HepG2 (cell line): ENCODE measurements around the gene TARS3. TPM values are rescaled to one million over a fixed set of nuclear protein-coding genes. Genes with fewer than 3 reads are reported as not detected.

Source experiments
- ATAC-seq: fragments of 200-7000 bp; cut with Tn5 transposase; 3 replicates; pipeline ENCODE4 v1.9.1; 2020; ENCODE audit warnings: mild to moderate bottlenecking, moderate library complexity
- Bru-seq: library from RNA; stranded (reverse); fragments of 400-500 nt; gene quantifications from one replicate; lab custom pipeline; 2021; lab: Mats Ljungman, UMichigan
- BruChase-seq, 2 experiments: library from RNA; stranded (reverse); fragments of 400-500 nt; gene quantifications; one replicate each; lab custom pipeline; 2021; lab: Mats Ljungman, UMichigan
- BruUV-seq: library from RNA; stranded (reverse); fragments of 400-500 nt; replicated peaks from 2 replicates; lab custom pipeline; 2021; lab: Mats Ljungman, UMichigan
- CTCF ChIA-PET: fragments of 300-600 bp; formaldehyde crosslinking; extraction: SDS; loops from one replicate; lab custom pipeline; 2021; ENCODE audit warnings: low total read pairs, inconsistent platforms, low intra/inter-chr PET ratio; lab: Yijun Ruan, JAX
- POLR2A ChIA-PET: fragments of 350-600 bp; sonication (Branson Sonifier 250); formaldehyde crosslinking; loops from one replicate; lab custom pipeline; 2020; ENCODE audit warnings: antibody characterized with exemption, inconsistent platforms; lab: Yijun Ruan, JAX
- DNase-seq: peaks from one replicate; pipeline ENCODE4 v3.0.0-alpha.2; 2015; ENCODE audit warnings: low spot score
- FAIRE-seq: peaks from 3 replicates; lab custom pipeline; 2011; peaks lifted over from hg19 to GRCh38; lab: Jason Lieb, UNC
- H2AFZ ChIP-seq: one replicate; pipeline ENCODE4 v1.6.1; 2011; ENCODE audit warnings: low read length, inconsistent platforms
- H3K27ac ChIP-seq: fragments of 300-600 bp; 3 replicates; pipeline ENCODE4 v1.8.0; 2011; ENCODE audit warnings: mixed run types, mild to moderate bottlenecking, mixed read lengths, low read length, inconsistent platforms; ENCODE audit not compliant: insufficient read depth; ENCODE audit errors: extremely low read length
- H3K27me3 ChIP-seq, 2 experiments: fragments of 200-600 bp in 1 of 2; 2 replicates in 1 of 2; 3 replicates in 1 of 2; pipeline versions ENCODE4 v1.6.0 to v1.8.0; 2011; ENCODE audit warnings: low read length in 2 of 2, mild to moderate bottlenecking in 2 of 2, moderate library complexity in 2 of 2, inconsistent platforms in 1 of 2; ENCODE audit not compliant: insufficient read depth in 2 of 2, control insufficient read depth in 1 of 2
- H3K36me3 ChIP-seq, 2 experiments: fragments of 200-600 bp in 1 of 2; replicated peaks in 1 of 2; 2 replicates in 1 of 2; 3 replicates in 1 of 2; pipeline versions ENCODE4 v1.5.1 to v1.8.0; 2011; ENCODE audit warnings: low read length in 2 of 2, inconsistent platforms in 1 of 2; ENCODE audit not compliant: insufficient read depth in 2 of 2, control insufficient read depth in 1 of 2
- H3K4me1 ChIP-seq: 2 replicates; pipeline ENCODE4 v1.5.1; 2012; ENCODE audit warnings: low read length, inconsistent platforms; ENCODE audit not compliant: insufficient read depth
- H3K4me2 ChIP-seq: 2 replicates; pipeline ENCODE4 v1.6.0; 2011; ENCODE audit warnings: low read depth, low read length, inconsistent platforms
- H3K4me3 ChIP-seq, 3 experiments: fragments of 200-600 bp in 1 of 3; sonication (generic), shearing (Covaris generic) in 1 of 3; replicated peaks in 1 of 3; 2 replicates each; pipeline ENCODE4 v1.5.1; 2011 to 2016; ENCODE audit warnings: low read length in 3 of 3, inconsistent platforms in 2 of 3, low read depth in 2 of 3, mild to moderate bottlenecking in 2 of 3, control low read depth in 1 of 3, mixed read lengths in 1 of 3; ENCODE audit not compliant: insufficient read depth in 1 of 3
- H3K79me2 ChIP-seq: one replicate; pipeline ENCODE4 v1.6.1; 2011; ENCODE audit warnings: low read length, inconsistent platforms; ENCODE audit not compliant: insufficient read depth
- H3K9ac ChIP-seq: 2 replicates; pipeline ENCODE4 v1.6.0; 2011; ENCODE audit warnings: mild to moderate bottlenecking, low read depth, low read length, inconsistent platforms; ENCODE audit not compliant: insufficient read depth
- H3K9me3 ChIP-seq: 2 replicates; pipeline ENCODE4 v1.5.1; 2012; ENCODE audit warnings: mild to moderate bottlenecking, low read length
- H4K20me1 ChIP-seq: 2 replicates; pipeline ENCODE4 v1.6.0; 2011; ENCODE audit warnings: inconsistent platforms, mild to moderate bottlenecking, low read length, moderate library complexity; ENCODE audit not compliant: insufficient read depth
- AKAP8 ChIP-seq: sonication (generic); formaldehyde crosslinking; IDR thresholded peaks from 2 replicates; pipeline ENCODE4 v1.5.1; 2020; ENCODE audit warnings: mild to moderate bottlenecking, missing genetic modification reagents
- KMT2B ChIP-seq: IDR thresholded peaks from 2 replicates; pipeline ENCODE4 v1.6.1; 2016; ENCODE audit warnings: missing genetic modification reagents, missing compliant biosample characterization
- LBX2 ChIP-seq: sonication (generic); formaldehyde crosslinking; IDR thresholded peaks from 2 replicates; pipeline ENCODE4 v1.5.0; 2020; ENCODE audit warnings: missing genetic modification reagents, mild to moderate bottlenecking, borderline replicate concordance
- RELA ChIP-seq: sonication (generic); formaldehyde crosslinking; IDR thresholded peaks from 2 replicates; pipeline ENCODE4 v1.4.0; 2020; ENCODE audit warnings: missing genetic modification reagents
- SMC3 ChIP-seq: IDR thresholded peaks from 2 replicates; pipeline ENCODE4 v1.6.1; 2011; ENCODE audit warnings: low read length, improper control_type of control experiment
- THAP11 ChIP-seq: IDR thresholded peaks from 2 replicates; pipeline ENCODE4 v1.6.1; 2016; ENCODE audit warnings: missing biosample characterization, missing genetic modification reagents
- ZFP91 ChIP-seq: sonication (generic); formaldehyde crosslinking; IDR thresholded peaks from 2 replicates; pipeline ENCODE4 v1.9.0; 2022; ENCODE audit warnings: missing genetic modification reagents, mild to moderate bottlenecking, borderline replicate concordance
- ZNF343 ChIP-seq: sonication (generic); formaldehyde crosslinking; IDR thresholded peaks from 2 replicates; pipeline ENCODE4 v1.4.0; 2020; ENCODE audit warnings: mild to moderate bottlenecking, missing genetic modification reagents
- ZNF570 ChIP-seq: sonication (generic); formaldehyde crosslinking; IDR thresholded peaks from 2 replicates; pipeline ENCODE4 v1.4.0; 2020; ENCODE audit warnings: mild to moderate bottlenecking, missing genetic modification reagents, borderline replicate concordance
- ZNF775 ChIP-seq: sonication (generic); formaldehyde crosslinking; IDR thresholded peaks from 2 replicates; pipeline ENCODE4 v1.4.0; 2020; ENCODE audit warnings: missing genetic modification reagents, mild to moderate bottlenecking, moderate library complexity, borderline replicate concordance
- ZNF839 ChIP-seq: sonication (generic); formaldehyde crosslinking; IDR thresholded peaks from 2 replicates; pipeline ENCODE4 v1.4.0; 2020; ENCODE audit warnings: missing genetic modification reagents, mild to moderate bottlenecking, borderline replicate concordance
- ZNF891 ChIP-seq: sonication (generic); formaldehyde crosslinking; IDR thresholded peaks from 2 replicates; pipeline ENCODE4 v1.5.0; 2020; ENCODE audit warnings: mild to moderate bottlenecking, missing genetic modification reagents
- WGBS: methylation state at CpG from one replicate; pipeline ENCODE4 v1.1.6; 2017; ENCODE audit warnings: low lambda C conversion rate; 5-methylcytosine and 5-hydroxymethylcytosine counted together
- in situ Hi-C: cut with HindIII; loops from 2 replicates; pipeline ENCODE4 v1.10.0; 2017; ENCODE audit warnings: low pct_unique_long_range_greater_than_20kb; ENCODE audit not compliant: extremely low pct_ligation_motif_present
- intact Hi-C: fragments of 100-400 bp; cut with micrococcal nuclease; formaldehyde crosslinking; loops from one replicate; pipeline ENCODE4 v1.10.0; 2022; ENCODE audit not compliant: unreplicated experiment
- long read RNA-seq, 2 experiments: library from RNA in 1 of 2; library from polyadenylated mRNA in 1 of 2; stranded (forward) in 1 of 2; unstranded in 1 of 2; transcript quantifications; one replicate each; pipeline ENCODE4 v2.0.0, GENCODE V29; 2019 to 2022
- polyA minus RNA-seq, 3 experiments: library from RNA; depleted of rRNA, polyadenylated mRNA; stranded (reverse); fragments of >200 nt; gene quantifications; 2 replicates each; pipeline ENCODE4 v1.2.3, GENCODE V29; 2011; ENCODE audit warnings: low replicate concordance in 1 of 3
- polyA plus RNA-seq, 8 experiments: library from polyadenylated mRNA; depleted of rRNA in 3 of 8; stranded (reverse) in 7 of 8; unstranded in 1 of 8; fragments of >200 nt; fragmentation: Illumina TruSeq in 4 of 8; extraction: Trizol in 4 of 8; gene quantifications; 2 replicates each; pipeline versions ENCODE4 v1.2.1 to v1.2.3, GENCODE V29; 2011 to 2016; ENCODE audit warnings: low read depth in 4 of 8, missing spikeins in 1 of 8, mixed read lengths in 1 of 8; ENCODE audit not compliant: insufficient read depth in 1 of 8
- total RNA-seq, 5 experiments: library from RNA; depleted of rRNA; stranded (reverse); fragments of >200 nt; fragmentation: Illumina TruSeq; extraction: Trizol; gene quantifications; 2 replicates each; pipeline ENCODE4 v1.2.3, GENCODE V29; 2016; ENCODE audit warnings: low read depth in 1 of 5

TARS3 gene
- total RNA-seq (2016; rRNA removed; fragmentation: Illumina TruSeq; extraction: Trizol): 11.7 and 13.9 TPM in 2 replicates
- total RNA-seq (2016; cell fraction: cytosol; rRNA removed; fragmentation: Illumina TruSeq; extraction: Trizol; ENCODE audit: low read depth): 3.9 and 4.7 TPM in 2 replicates
- 11.8 and 14.6 TPM in 2 replicates for total RNA-seq (2016; cell fraction: insoluble cytoplasmic fraction; rRNA removed; fragmentation: Illumina TruSeq; extraction: Trizol)
- 4.8 and 5.1 TPM in 2 replicates for total RNA-seq (2016; cell fraction: membrane; rRNA removed; fragmentation: Illumina TruSeq; extraction: Trizol)
- 11.8 and 13.9 TPM in 2 replicates for total RNA-seq (2016; cell fraction: nucleus; rRNA removed; fragmentation: Illumina TruSeq; extraction: Trizol)
- 3.4 and 4.1 TPM in 2 replicates for polyA plus RNA-seq (2011; rRNA removed)
- polyA plus RNA-seq (2011; cell fraction: cytosol; rRNA removed): 1.5 and 2.3 TPM in 2 replicates
- 6.1 and 6.6 TPM in 2 replicates for polyA plus RNA-seq (2011; cell fraction: nucleus; rRNA removed)
- 7.3 and 8.6 TPM in 2 replicates for polyA plus RNA-seq (2012)
- 0.68 and 0.69 TPM in 2 replicates for polyA plus RNA-seq (2016; cell fraction: cytosol; fragmentation: Illumina TruSeq; extraction: Trizol; ENCODE audit: low read depth)
- polyA plus RNA-seq (2016; cell fraction: insoluble cytoplasmic fraction; fragmentation: Illumina TruSeq; extraction: Trizol; ENCODE audit: low read depth): 10.7 and 13.5 TPM in 2 replicates
- polyA plus RNA-seq (2016; cell fraction: membrane; fragmentation: Illumina TruSeq; extraction: Trizol; ENCODE audit: low read depth): 2.0 and 2.2 TPM in 2 replicates
- 16.9 and 17.0 TPM in 2 replicates for polyA plus RNA-seq (2016; cell fraction: nucleus; fragmentation: Illumina TruSeq; extraction: Trizol; ENCODE audit: insufficient read depth, low read depth)
- 2.5 and 6.3 TPM in 2 replicates for polyA minus RNA-seq (2011; rRNA and poly(A)+ RNA removed; ENCODE audit: low replicate concordance)
- polyA minus RNA-seq (2011; cell fraction: cytosol; rRNA and poly(A)+ RNA removed): 4.1 and 6.4 TPM in 2 replicates
- 23.7 and 24.6 TPM in 2 replicates for polyA minus RNA-seq (2011; cell fraction: nucleus; rRNA and poly(A)+ RNA removed)
- Bru-seq, nascent RNA: percentile 71 among the genes with signal in this experiment
- percentile 70 among the genes with signal in this experiment for BruChase-seq, experiment 1, labeled RNA remaining after a 6-hour chase
- BruChase-seq, experiment 2, labeled RNA remaining after a 2-hour chase: percentile 67 among the genes with signal in this experiment
- long read RNA-seq, experiment 1, transcript TARSL2-201 (19 exons, 3,610 nt): major isoform, 6 of 21 reads
- long read RNA-seq, experiment 1, partial matches to known transcripts: 15 of 21 reads
- long read RNA-seq, experiment 1, other reads (novel, unspliced or antisense): 0 of 21 reads
- long read RNA-seq, experiment 2, transcript TARSL2-201 (19 exons, 3,610 nt): major isoform, 5 of 12 reads
- long read RNA-seq, experiment 2, partial matches to known transcripts: 3 of 12 reads
- long read RNA-seq, experiment 2, other reads (novel, unspliced or antisense): 4 of 12 reads

GRCh38 chr15:101723874-101724674 lies at the start of gene TARS3:
TSS of gene TARS3 (minus strand) at chr15:101724473. CDS start at chr15:101724387, 86 bp downstream.
- H3K79me2 ChIP-seq: peaks cover 3% of the 10 kb centered on the region
- peak within 1 kb of the TSS; percentile 93 for H3K27ac ChIP-seq
- H4K20me1 ChIP-seq: no peaks in the 10 kb centered on the region
- no peaks in the 10 kb centered on the region for H3K27me3 ChIP-seq
- H3K9ac ChIP-seq: peak within 1 kb of the TSS; percentile 97
- peak within 1 kb of the TSS; percentile 80 to 88 (median 86) for H3K4me3 ChIP-seq
- CTCF ChIA-PET: no interaction called here
- H2AFZ ChIP-seq: peak within 1 kb of the TSS; percentile 94
- H3K9me3 ChIP-seq: no peaks in the 10 kb centered on the region
- ATAC-seq: peak; percentile 97
- POLR2A ChIA-PET: interaction anchor here (1.0 to 2.0 kb wide), 2 partner anchors 36 to 195 kb away, joined by 4 to 6 read pairs; no protein-coding TSS in a partner anchor
- FAIRE-seq: no peak
- WGBS: 0% methylated on average over 13 of the region's 93 CpGs
- peak within 1 kb of the TSS; percentile 90 for H3K4me2 ChIP-seq
- in situ Hi-C loops: no loop called here
- BruUV-seq: no TSS peak
- DNase-seq: peak; percentile 82
- peaks cover 21% of the 10 kb centered on the region for H3K4me1 ChIP-seq
- H3K36me3 ChIP-seq: peaks cover 8 to 21% of the 10 kb centered on the region in 2 experiments
- intact Hi-C loops: loop anchor here (2.0 kb wide), 1 partner anchor 71 kb away; the partner anchor contains the start of gene TM2D3
- TF ChIP-seq RELA (CRISPR knock-in tag) (0 out of 2 replicates have a peak, but pooled peaks have one; percentile 56), AKAP8 (CRISPR knock-in tag) (peak; percentile 79), ZFP91 (CRISPR knock-in tag) (peak; percentile 95), ZNF570 (CRISPR knock-in tag) (peak; percentile 75; the same call in 1 of the 2 replicates), THAP11 (peak; percentile 67), SMC3 (no peak), KMT2B (CRISPR knock-in tag) (peak; percentile 75), LBX2 (CRISPR knock-in tag) (peak; percentile 94), ZNF891 (CRISPR knock-in tag) (peak; percentile 97), ZNF839 (CRISPR knock-in tag) (peak; percentile 96; the same call in 1 of the 2 replicates), ZNF343 (CRISPR knock-in tag) (peak; percentile 81; the same call in 1 of the 2 replicates), ZNF775 (CRISPR knock-in tag) (no peak)
